Activated naive CD8-positive, alpha-beta T cell treated with anti-CD3 and anti-CD28 coated beads, Interleukin-2, amount 50 U/mL, for 16 hours (primary cell): ENCODE measurements around the gene MRPL43.

ENCODE experiments used
- DNase-seq: peaks from one replicate; pipeline ENCODE4 v3.0.0-alpha.2; 2020; ENCODE audit warnings: low read depth, low spot score

Gene MRPL43

GRCh38 chr10:101020427-101021075, 33.3 kb upstream of the MRPL43 start:
- no peak for DNase-seq

- DNase-seq: no peak
These were observed 32.1 kb upstream of the MRPL43 start for GRCh38 chr10:101019440-101019703.

GRCh38 chr10:101018600-101019439, 31.5 kb upstream of the MRPL43 start:
- peak; percentile 35 for DNase-seq

- no peak for DNase-seq
These were observed 30.9 kb upstream of the MRPL43 start for GRCh38 chr10:101018118-101018599.

- DNase-seq: no peak
These were observed 29.5 kb upstream of the MRPL43 start for GRCh38 chr10:101016814-101017213.

GRCh38 chr10:101015582-101015973, 28.3 kb upstream of the MRPL43 start:
- DNase-seq: no peak

GRCh38 chr10:101014966-101015581, 27.8 kb upstream of the MRPL43 start:
- no peak for DNase-seq

GRCh38 chr10:101014230-101014884, 27.1 kb upstream of the MRPL43 start:
- peak; percentile 43 for DNase-seq

GRCh38 chr10:101013365-101013825, 26.1 kb upstream of the MRPL43 start:
- no peak for DNase-seq

GRCh38 chr10:101012525-101013364, 25.4 kb upstream of the MRPL43 start:
- peak; percentile 61 for DNase-seq

GRCh38 chr10:101011517-101012423, 24.5 kb upstream of the MRPL43 start:
- DNase-seq: no peak

- no peak for DNase-seq
These were observed 23.0 kb upstream of the MRPL43 start for GRCh38 chr10:101010329-101010728.

- DNase-seq: no peak
These were observed 21.6 kb upstream of the MRPL43 start for GRCh38 chr10:101008823-101009423.

- no peak for DNase-seq
These were observed 20.9 kb upstream of the MRPL43 start for GRCh38 chr10:101007915-101008822.

- no peak for DNase-seq
These were observed 19.9 kb upstream of the MRPL43 start for GRCh38 chr10:101007099-101007711.

GRCh38 chr10:101006593-101007098, 19.3 kb upstream of the MRPL43 start:
- no peak for DNase-seq

- no peak for DNase-seq
These were observed 18.7 kb upstream of the MRPL43 start for GRCh38 chr10:101005869-101006567.
